ENCODE results near the gene GGTA1. TPM values are rescaled to one million over a fixed set of nuclear protein-coding genes. Genes with fewer than 3 reads are reported as not detected.
"Not testable (repeated sequence)": the region's sequence is repeated elsewhere in the genome, so short reads cannot be mapped to it uniquely, and the experiment has no call there.

GGTA1 gene
- total RNA-seq, 1 donor from 2014 or later: 28.3 TPM

DNA sequence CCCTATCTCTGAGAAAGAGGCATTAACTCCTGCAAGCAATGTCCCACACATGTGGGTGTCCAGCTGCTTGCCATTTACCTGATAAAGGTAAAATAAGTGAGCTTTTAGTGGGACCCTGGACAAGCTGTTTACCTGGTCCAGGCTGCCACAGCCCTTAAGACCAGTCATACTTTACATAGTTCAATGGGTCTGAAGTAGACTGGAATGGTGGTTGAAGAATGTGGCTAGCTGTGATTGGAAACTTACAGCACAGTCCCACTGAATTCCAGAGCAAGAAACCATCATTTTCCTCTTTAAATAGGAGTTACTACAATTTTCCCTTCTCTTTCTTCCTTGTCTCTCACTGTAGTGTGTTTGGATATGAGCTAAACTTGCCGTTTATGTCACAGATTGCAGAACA lies 60.6 kb downstream of the GGTA1 start:
- DNase-seq: no peak
- intact Hi-C loops (cut with micrococcal nuclease): no loop called here
- no peak for ATAC-seq

DNA sequence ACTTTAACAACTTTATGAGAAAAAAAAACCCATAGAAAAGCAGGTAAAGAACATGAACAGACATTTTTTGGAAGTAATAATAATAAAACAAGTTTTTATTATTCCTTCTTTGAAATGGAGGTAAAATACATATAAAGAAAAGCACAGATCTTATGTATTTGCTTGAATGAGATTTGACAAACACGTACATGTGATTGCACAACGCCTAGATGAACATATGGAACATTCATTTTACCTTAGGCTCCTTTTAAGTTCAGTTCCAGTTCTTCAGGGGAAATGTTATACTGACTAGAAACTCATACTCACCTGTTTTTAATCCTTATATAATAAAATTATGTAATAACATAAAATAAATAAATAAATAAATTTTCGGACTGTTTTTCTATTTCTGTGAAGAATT lies 61.8 kb downstream of the GGTA1 start:
- intact Hi-C loops (cut with micrococcal nuclease): no loop called here
- DNase-seq (no peak), ATAC-seq (no peak)

DNA sequence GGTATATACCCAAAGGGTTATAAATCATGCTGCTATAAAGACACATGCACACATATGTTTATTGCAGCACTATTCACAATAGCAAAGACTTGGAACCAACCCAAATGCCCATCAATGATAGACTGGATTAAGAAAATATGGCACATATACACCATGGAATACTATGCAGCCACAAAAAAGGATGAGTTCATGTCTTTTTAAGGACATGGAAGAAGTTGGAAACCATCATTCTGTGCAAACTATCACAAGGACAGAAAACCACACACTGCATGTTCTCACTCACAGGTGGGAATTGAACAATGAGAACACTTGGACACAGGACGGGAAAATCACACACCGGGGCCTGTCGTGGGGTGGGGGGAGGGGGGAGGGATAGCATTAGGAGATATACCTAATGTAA lies 62.6 kb downstream of the GGTA1 start:
- DNase-seq; ATAC-seq; intact Hi-C loops (cut with micrococcal nuclease): not testable (repeated sequence)

- ATAC-seq (no peak), DNase-seq (no peak)
- intact Hi-C loops (cut with micrococcal nuclease): no loop called here
These were observed 64.7 kb downstream of the GGTA1 start for GRCh38 chr9:121434969-121435368.

DNA sequence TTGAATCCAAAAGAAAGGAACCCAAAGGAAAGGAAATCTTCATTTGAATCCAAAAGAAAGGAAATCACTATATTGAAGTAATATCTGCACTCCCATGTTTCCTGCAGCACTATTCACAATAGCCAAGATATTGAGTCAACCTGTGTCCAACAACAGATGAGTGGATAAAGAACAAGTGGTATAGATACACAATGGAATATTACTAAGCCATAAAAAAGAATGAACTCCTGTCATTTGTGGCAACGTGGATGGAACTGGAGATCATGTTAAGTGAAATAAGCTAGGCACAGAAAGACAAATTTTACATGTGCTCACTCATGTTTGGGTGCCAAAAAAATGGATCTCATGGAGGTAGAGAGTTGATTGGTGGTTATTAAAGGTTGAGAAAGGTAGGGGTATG lies 71.7 kb downstream of the GGTA1 start:
- DNase-seq (no peak), ATAC-seq (no peak)
- intact Hi-C loops (cut with micrococcal nuclease): no loop called here

DNA sequence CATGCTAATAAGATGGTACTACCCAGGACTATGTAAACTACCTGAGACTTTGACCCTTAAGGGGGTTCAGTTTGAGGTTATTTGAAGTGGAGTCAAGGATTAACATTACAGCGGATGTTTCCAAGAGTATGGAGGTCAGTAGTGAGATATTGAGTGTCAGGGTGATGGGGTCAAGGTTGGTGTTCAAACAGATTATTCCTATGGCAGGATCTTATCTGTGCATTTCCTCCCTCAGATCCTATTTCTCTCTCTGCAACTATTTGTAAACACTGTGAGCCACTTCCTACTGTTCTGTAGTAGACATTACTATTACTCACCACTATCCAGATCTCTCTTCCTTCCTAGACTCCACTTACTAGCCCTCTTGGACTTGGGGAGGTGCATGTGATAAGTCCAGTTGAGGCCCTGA lies 75.6 kb downstream of the GGTA1 start:
- intact Hi-C loops (cut with micrococcal nuclease): no loop called here
- no peak for DNase-seq
- no peak for ATAC-seq

GRCh38 chr9:121411993-121412392 lies 87.7 kb downstream of the GGTA1 start:
- intact Hi-C loops (cut with micrococcal nuclease): no loop called here
- ATAC-seq (no peak), DNase-seq (no peak)

- intact Hi-C loops (cut with micrococcal nuclease): no loop called here
- ATAC-seq: no peak
- no peak for DNase-seq
These were observed 93.7 kb downstream of the GGTA1 start for GRCh38 chr9:121405899-121406298.

Other genes with a start within 250 kb of the GGTA1 start
- 717 TPM for gene GSN, start 231.7 kb downstream of the GGTA1 start, total RNA-seq
- 153 TPM for gene STOM, start 129.6 kb downstream of the GGTA1 start, total RNA-seq
- 54.8 TPM for gene DAB2IP, start 151.8 kb upstream of the GGTA1 start, total RNA-seq